ENCODE measurements around the gene EFR3B. TPM values are rescaled to one million over a fixed set of nuclear protein-coding genes. Genes with fewer than 3 reads are reported as not detected.

Gene EFR3B
- total RNA-seq, 4 donors from 2014 or later, result under 0.01 to 6.1 (median 1.3) TPM; not detected in 1

GRCh38 chr2:25127646-25128045 is 85.8 kb downstream of the EFR3B start:
- no peaks in the 10 kb centered on the region for H3K9me3 ChIP-seq
- no peaks in the 10 kb centered on the region for H3K36me3 ChIP-seq
- no peak overlapping the region for H3K4me3 ChIP-seq
- H3K27me3 ChIP-seq, result no peaks in the 10 kb centered on the region
- H3K27ac ChIP-seq, result peak overlapping the region in 1 of 2 donors; percentile 6
- no peak for TF ChIP-seq POLR2A (IDR thresholded peaks at IDR 0.05)
- TF ChIP-seq, protein P1, sequence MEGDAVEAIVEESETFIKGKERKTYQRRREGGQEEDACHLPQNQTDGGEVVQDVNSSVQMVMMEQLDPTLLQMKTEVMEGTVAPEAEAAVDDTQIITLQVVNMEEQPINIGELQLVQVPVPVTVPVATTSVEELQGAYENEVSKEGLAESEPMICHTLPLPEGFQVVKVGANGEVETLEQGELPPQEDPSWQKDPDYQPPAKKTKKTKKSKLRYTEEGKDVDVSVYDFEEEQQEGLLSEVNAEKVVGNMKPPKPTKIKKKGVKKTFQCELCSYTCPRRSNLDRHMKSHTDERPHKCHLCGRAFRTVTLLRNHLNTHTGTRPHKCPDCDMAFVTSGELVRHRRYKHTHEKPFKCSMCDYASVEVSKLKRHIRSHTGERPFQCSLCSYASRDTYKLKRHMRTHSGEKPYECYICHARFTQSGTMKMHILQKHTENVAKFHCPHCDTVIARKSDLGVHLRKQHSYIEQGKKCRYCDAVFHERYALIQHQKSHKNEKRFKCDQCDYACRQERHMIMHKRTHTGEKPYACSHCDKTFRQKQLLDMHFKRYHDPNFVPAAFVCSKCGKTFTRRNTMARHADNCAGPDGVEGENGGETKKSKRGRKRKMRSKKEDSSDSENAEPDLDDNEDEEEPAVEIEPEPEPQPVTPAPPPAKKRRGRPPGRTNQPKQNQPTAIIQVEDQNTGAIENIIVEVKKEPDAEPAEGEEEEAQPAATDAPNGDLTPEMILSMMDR (IDR thresholded peaks at IDR 0.05), result no peak
- intact Hi-C loops (cut with DNase I; ENCODE audit: low total_unique reads), result no loop called here
- DNase-seq, result peak; percentile 33 to 36
- no peaks in the 10 kb centered on the region for H3K4me1 ChIP-seq

GRCh38 chr2:25129901-25130520 is 88.1 kb downstream of the EFR3B start:
- Histone ChIP-seq H3K9me3 (no peaks in the 10 kb centered on the region), H3K27me3 (no peaks in the 10 kb centered on the region), H3K36me3 (no peaks in the 10 kb centered on the region), H3K4me1 (no peaks in the 10 kb centered on the region), H3K4me3 (no peak overlapping the region), H3K27ac (no peak overlapping the region)
- intact Hi-C loops (cut with DNase I; ENCODE audit: low total_unique reads), result loop anchor here (5.0 kb wide), 1 partner anchor 153 kb away; no protein-coding TSS in a partner anchor
- TF ChIP-seq POLR2A (IDR thresholded peaks at IDR 0.05), result no peak
- TF ChIP-seq, protein P1 (IDR thresholded peaks at IDR 0.05), result no peak
- DNase-seq, result no peak

- no peaks in the 10 kb centered on the region for H3K36me3 ChIP-seq
- no peak overlapping the region for H3K4me3 ChIP-seq
- intact Hi-C loops (cut with DNase I; ENCODE audit: low total_unique reads), result loop anchor here (5.0 kb wide), 1 partner anchor 154 kb away; no protein-coding TSS in a partner anchor
- DNase-seq, result no peak
- TF ChIP-seq, protein P1 (IDR thresholded peaks at IDR 0.05), result no peak
- no peak for TF ChIP-seq POLR2A (IDR thresholded peaks at IDR 0.05)
- no peaks in the 10 kb centered on the region for H3K9me3 ChIP-seq
- H3K27ac ChIP-seq, result no peak overlapping the region
- no peaks in the 10 kb centered on the region for H3K27me3 ChIP-seq
- H3K4me1 ChIP-seq, result no peaks in the 10 kb centered on the region
These were observed 89.3 kb downstream of the EFR3B start for GRCh38 chr2:25131253-25131566.

GRCh38 chr2:25131567-25132298 is 89.9 kb downstream of the EFR3B start:
- Histone ChIP-seq H3K4me1 (no peaks in the 10 kb centered on the region), H3K36me3 (no peaks in the 10 kb centered on the region), H3K4me3 (peak overlapping the region in 1 of 2 donors; percentile 18), H3K27me3 (no peaks in the 10 kb centered on the region), H3K27ac (no peak overlapping the region), H3K9me3 (no peaks in the 10 kb centered on the region)
- no peak for DNase-seq
- TF ChIP-seq, protein P1 (IDR thresholded peaks at IDR 0.05), result no peak
- TF ChIP-seq POLR2A (IDR thresholded peaks at IDR 0.05), result no peak
- intact Hi-C loops (cut with DNase I; ENCODE audit: low total_unique reads), result loop anchor here (5.0 kb wide), 1 partner anchor 154 kb away; no protein-coding TSS in a partner anchor

- intact Hi-C loops (cut with DNase I; ENCODE audit: low total_unique reads), result loop anchor here (5.0 kb wide), 1 partner anchor 155 kb away; no protein-coding TSS in a partner anchor
- DNase-seq, result no peak
- H3K27ac ChIP-seq, result no peak overlapping the region
These were observed 90.4 kb downstream of the EFR3B start for GRCh38 chr2:25132299-25132635.

More at GRCh38 chr2:25132299-25132635, 90.4 kb downstream of the EFR3B start:
- H3K36me3 ChIP-seq, result no peaks in the 10 kb centered on the region
- H3K27me3 ChIP-seq, result no peaks in the 10 kb centered on the region
- no peaks in the 10 kb centered on the region for H3K4me1 ChIP-seq
- no peaks in the 10 kb centered on the region for H3K9me3 ChIP-seq
- TF ChIP-seq POLR2A (IDR thresholded peaks at IDR 0.05), result no peak
- TF ChIP-seq, protein P1 (IDR thresholded peaks at IDR 0.05), result no peak
- H3K4me3 ChIP-seq, result no peak overlapping the region
